Measurements from ENCODE around the gene ATP2B2. TPM values are rescaled to one million over a fixed set of nuclear protein-coding genes. Genes with fewer than 3 reads are reported as not detected.
A peak's percentile ranks its signal among the peaks of the same experiment; 100 is the strongest.

The ATP2B2 gene
- total and polyA plus RNA-seq, 9 of the 15 experiments (the other 6 are each of a cell fraction or from before 2014, with no cell fraction given) = 0.06 TPM; not detected in 8

GRCh38 chr3:10292505-10293419 lies 212.6 kb downstream of the ATP2B2 start, which contains the start of gene GHRL (continued):
- no peak for TF ChIP-seq ZNF707 (CRISPR knock-in tag; conservative IDR thresholded peaks at IDR 0.05)
- no peak for TF ChIP-seq ZNF699 (CRISPR knock-in tag; IDR thresholded peaks at IDR 0.05; ENCODE audit: insufficient replicate concordance)
- TF ChIP-seq NCOR1 (IDR thresholded peaks at IDR 0.05) = peak; percentile 31; the same call in 1 of the 2 replicates
- TF ChIP-seq FOXM1 (IDR thresholded peaks at IDR 0.05; ENCODE audit: low read depth) = no peak
- TF ChIP-seq FOXM1 (CRISPR knock-in tag; IDR thresholded peaks at IDR 0.05; ENCODE audit: low read depth) = no peak
- TF ChIP-seq STAT5B (CRISPR knock-in tag; IDR thresholded peaks at IDR 0.05) = no peak
- no peak for TF ChIP-seq CHCHD3 (CRISPR knock-in tag; IDR thresholded peaks at IDR 0.05)
- no peak for TF ChIP-seq XRCC5 (IDR thresholded peaks at IDR 0.05; ENCODE audit: low read depth, low read length)
- TF ChIP-seq ZNF253 (CRISPR knock-in tag; conservative IDR thresholded peaks at IDR 0.05) = no peak
- TF ChIP-seq, protein P1, sequence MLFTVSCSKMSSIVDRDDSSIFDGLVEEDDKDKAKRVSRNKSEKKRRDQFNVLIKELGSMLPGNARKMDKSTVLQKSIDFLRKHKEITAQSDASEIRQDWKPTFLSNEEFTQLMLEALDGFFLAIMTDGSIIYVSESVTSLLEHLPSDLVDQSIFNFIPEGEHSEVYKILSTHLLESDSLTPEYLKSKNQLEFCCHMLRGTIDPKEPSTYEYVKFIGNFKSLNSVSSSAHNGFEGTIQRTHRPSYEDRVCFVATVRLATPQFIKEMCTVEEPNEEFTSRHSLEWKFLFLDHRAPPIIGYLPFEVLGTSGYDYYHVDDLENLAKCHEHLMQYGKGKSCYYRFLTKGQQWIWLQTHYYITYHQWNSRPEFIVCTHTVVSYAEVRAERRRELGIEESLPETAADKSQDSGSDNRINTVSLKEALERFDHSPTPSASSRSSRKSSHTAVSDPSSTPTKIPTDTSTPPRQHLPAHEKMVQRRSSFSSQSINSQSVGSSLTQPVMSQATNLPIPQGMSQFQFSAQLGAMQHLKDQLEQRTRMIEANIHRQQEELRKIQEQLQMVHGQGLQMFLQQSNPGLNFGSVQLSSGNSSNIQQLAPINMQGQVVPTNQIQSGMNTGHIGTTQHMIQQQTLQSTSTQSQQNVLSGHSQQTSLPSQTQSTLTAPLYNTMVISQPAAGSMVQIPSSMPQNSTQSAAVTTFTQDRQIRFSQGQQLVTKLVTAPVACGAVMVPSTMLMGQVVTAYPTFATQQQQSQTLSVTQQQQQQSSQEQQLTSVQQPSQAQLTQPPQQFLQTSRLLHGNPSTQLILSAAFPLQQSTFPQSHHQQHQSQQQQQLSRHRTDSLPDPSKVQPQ (CRISPR knock-in tag; IDR thresholded peaks at IDR 0.05; ENCODE audit: borderline replicate concordance) = no peak
- TF ChIP-seq CXXC5 (CRISPR knock-in tag; IDR thresholded peaks at IDR 0.05) = 0 out of 2 replicates have a peak, but pooled peaks have one; percentile 27
- TF ChIP-seq SPI1 (IDR thresholded peaks at IDR 0.05; ENCODE audit: borderline replicate concordance, low read depth, low read length) = peak; percentile 73; the same call in 1 of the 2 replicates
- TF ChIP-seq SOX6 (IDR thresholded peaks at IDR 0.05) = peak; percentile 44; the same call in 1 of the 2 replicates
- TF ChIP-seq, protein P2, sequence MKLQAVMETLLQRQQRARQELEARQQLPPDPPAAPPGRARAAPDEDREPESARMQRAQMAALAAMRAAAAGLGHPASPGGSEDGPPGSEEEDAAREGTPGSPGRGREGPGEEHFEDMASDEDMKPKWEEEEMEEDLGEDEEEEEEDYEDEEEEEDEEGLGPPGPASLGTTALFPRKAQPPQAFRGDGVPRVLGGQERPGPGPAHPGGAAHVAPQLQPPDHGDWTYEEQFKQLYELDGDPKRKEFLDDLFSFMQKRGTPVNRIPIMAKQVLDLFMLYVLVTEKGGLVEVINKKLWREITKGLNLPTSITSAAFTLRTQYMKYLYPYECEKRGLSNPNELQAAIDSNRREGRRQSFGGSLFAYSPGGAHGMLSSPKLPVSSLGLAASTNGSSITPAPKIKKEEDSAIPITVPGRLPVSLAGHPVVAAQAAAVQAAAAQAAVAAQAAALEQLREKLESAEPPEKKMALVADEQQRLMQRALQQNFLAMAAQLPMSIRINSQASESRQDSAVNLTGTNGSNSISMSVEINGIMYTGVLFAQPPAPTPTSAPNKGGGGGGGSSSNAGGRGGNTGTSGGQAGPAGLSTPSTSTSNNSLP (IDR thresholded peaks at IDR 0.05; ENCODE audit: borderline replicate concordance, low read depth, low read length) = no peak
- TF ChIP-seq GABPB1 (CRISPR knock-in tag; IDR thresholded peaks at IDR 0.05) = peak; percentile 63; the same call in 1 of the 2 replicates
- TF ChIP-seq FOXK2 (conservative IDR thresholded peaks at IDR 0.05 in 1 of 2, IDR thresholded peaks at IDR 0.05 in 1 of 2; ENCODE audit: low read depth in 2 of 2) = peak in 1 of 2 experiments; percentile 33; a peak in 1 of 4 replicates
- no peak for TF ChIP-seq NR4A1 (CRISPR knock-in tag; IDR thresholded peaks at IDR 0.05)
- no peak for TF ChIP-seq NR4A1 (tag; IDR thresholded peaks at IDR 0.05)
- no peak for TF ChIP-seq ZNF561 (CRISPR knock-in tag; conservative IDR thresholded peaks at IDR 0.05)
- TF ChIP-seq L3MBTL2 (IDR thresholded peaks at IDR 0.05) = peak; percentile 57
- no peak for TF ChIP-seq ZNF133 (CRISPR knock-in tag; IDR thresholded peaks at IDR 0.05)
- TF ChIP-seq ZNF583 (CRISPR knock-in tag; IDR thresholded peaks at IDR 0.05) = no peak
- peak; percentile 79 for TF ChIP-seq DPF2 (IDR thresholded peaks at IDR 0.05)
